Activated CD4-positive, CD25-positive, alpha-beta regulatory T cell treated with anti-CD3 and anti-CD28 coated beads, Interleukin-2, amount 50 U/mL, for 24 hours (primary cell): Measurements from ENCODE around the gene HK1.

Source experiments
- ATAC-seq, 2 donors: fragments of 150-1000 bp; cut with Tn5 transposase; one replicate each; pipeline ENCODE4 v1.10.0; 2021; ENCODE audit warnings: mild to moderate bottlenecking in 1 of 2, moderate library complexity in 1 of 2

The HK1 gene

GRCh38 chr10:69407621-69408301, 129.5 kb downstream of the HK1 start:
- ATAC-seq = no peak

- peak; percentile 96 to 97 for ATAC-seq
These were observed 130.3 kb downstream of the HK1 start for GRCh38 chr10:69408318-69409175.

GRCh38 chr10:69409176-69409495, 130.8 kb downstream of the HK1 start:
- ATAC-seq = no peak

- no peak for ATAC-seq
These were observed 131.7 kb downstream of the HK1 start for GRCh38 chr10:69409968-69410367.

GRCh38 chr10:69410487-69410886, 132.2 kb downstream of the HK1 start:
- no peak for ATAC-seq

DNA sequence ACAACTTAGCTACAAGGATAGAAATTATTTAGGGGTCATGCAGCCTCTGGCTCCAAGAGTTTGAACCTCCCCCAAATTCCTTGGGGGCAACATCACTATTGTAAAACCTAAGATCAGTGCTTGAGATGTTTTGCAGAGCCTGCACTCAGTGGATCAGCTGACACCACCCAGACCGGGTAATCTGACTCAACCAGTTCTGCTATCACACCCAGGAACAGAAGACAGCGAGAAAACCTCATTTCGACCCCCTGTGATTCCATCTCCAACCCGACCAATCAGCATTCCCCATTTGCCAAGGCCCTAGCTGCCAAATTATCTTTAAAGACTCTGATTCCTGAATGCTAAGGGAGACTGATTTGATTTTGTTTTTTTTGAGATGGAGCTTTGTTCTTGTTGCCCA, 133.2 kb downstream of the HK1 start:
- no peak for ATAC-seq

DNA sequence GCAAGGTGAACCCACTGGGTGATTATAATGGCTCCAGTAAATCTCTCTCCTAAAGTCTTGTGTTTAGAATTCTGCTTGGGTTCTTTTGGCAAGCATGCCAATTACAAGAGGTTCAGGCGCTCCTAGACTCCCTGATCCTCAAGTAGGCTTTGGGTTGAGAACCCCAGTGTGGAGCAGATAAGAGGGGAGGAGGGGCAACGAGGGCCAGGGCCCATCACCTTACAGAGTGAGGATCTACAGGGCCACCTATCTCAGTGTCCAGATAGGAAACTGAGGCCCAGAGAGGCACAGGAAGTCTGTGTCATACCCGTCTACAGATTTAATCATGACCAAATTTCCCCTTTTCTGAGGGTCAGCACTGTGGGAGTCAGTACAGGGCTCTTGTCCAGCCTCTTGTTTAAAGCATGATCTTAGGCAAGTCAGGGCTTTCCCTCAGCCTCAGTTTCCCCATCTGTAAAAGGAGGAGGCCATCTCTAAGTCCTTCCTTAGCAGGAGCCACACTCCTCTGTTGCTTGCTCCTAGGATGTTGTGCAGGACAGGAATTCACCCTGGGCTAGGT, 134.0 kb downstream of the HK1 start:
- ATAC-seq = no peak

- ATAC-seq = no peak
These were observed 135.0 kb downstream of the HK1 start for GRCh38 chr10:69413221-69413865.

DNA sequence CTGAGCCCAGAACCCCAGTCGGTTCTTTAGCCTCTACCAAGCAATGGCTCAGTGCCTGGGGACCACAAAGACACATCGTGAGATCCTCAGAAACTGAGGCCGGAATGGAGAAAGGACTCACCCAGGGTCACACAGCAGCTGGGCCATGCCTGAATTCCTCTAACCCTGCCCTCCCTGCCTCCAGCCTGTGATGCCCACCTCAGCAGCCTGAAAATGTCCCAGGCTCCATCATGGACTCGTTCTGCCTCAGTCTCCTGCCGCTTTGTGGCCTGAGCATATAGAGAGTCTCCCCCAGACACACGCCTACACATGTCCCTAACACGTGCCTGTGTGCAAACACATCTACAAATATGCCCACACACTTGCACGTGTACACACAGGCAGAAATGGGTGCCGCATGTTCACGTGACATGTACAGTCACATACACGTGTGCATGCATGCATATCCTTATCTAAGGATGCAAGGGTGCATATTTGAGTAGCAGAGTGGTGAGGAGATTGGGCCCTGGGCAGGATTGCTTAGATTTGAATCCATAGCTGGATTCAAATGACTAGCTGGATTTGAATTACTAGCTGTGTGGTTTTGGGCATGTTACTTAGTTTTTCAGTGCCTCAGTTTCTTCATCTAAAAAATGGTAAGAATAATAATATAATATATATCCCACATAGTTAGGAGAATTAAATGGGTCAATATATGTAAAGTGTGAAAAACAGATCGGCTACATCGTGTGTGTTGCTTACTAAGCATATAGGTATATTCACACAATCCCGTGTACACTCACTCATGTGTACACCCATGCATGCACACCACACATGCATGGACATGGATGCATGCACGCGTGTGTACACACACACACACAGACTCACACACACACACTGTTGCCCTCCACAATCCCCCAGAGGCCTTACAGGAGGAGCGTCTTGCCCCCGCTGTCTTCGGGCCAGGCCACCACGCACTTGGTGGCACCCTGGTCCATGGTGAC, 136.0 kb downstream of the HK1 start:
- ATAC-seq = no peak

DNA sequence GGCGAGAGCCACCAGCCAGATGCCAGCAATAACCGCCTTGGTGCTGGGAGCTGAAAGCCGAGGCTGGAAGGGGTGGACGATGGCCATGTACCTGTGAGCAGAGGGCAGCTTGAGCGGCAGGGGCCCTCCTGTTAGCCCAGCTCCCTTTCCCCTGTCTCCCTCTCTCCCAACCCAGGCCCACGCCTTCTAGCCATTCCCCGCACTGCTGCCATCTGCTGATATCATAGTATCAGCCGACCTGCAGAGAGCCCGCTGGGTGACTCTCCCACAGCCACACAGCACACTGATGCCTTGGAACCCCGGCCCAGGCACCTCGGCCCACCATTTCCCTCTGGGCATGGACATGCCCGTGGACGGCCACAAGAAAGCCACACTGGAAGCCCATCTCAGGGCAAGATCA, 136.8 kb downstream of the HK1 start:
- no peak for ATAC-seq

- ATAC-seq = no peak
These were observed 137.7 kb downstream of the HK1 start for GRCh38 chr10:69415951-69416350.

DNA sequence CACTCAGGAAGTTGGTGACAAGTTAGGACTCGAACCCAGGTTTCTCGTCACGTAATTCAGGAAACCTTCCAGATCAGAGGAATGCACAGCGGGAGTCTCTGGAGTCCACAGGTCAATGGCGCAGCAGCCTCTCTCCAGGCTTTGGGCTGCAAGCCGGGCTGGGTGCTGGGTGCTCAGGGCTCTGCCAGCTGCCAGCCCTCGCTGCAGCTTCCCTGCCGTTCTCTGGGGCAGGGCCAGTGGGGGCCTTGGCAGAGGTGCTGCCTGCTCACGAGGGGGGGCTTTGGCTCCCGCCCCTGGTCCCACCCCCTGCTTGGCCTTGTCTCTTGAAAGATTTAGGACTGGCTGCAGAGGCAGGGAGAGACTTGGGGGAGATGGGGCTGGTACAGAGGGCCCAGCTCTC, 138.4 kb downstream of the HK1 start, which contains the start of gene TACR2:
Gene TACR2 (minus strand): TSS at position 224 of the 400 bp plus-strand sequence. CDS start 595 bp downstream, outside the sequence.
- ATAC-seq = no peak

GRCh38 chr10:69417542-69417941, 139.2 kb downstream of the HK1 start:
- no peak for ATAC-seq

- ATAC-seq = no peak
These were observed 139.9 kb downstream of the HK1 start for GRCh38 chr10:69418052-69418752.

- ATAC-seq = no peak
These were observed 140.9 kb downstream of the HK1 start for GRCh38 chr10:69419096-69419743.

DNA sequence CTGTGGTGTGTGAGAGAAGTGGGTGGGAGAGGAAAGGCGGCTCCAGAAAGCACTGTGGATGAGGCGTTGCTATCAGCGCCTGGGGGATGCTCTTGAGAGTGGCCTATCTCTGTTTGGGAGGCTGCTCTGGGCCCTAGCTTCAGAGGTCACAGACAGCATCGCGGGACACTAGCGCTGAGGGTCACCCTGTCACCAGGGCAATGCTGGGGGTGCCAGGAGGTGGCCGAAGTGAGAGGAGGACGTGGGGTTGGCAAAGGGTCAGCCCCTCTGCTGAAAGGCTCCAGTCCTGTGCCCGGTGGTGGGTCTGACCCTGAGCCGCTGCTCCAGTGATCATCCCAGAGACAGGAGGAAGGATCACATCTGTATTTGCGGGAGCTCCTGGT, 141.4 kb downstream of the HK1 start:
- ATAC-seq = no peak

DNA sequence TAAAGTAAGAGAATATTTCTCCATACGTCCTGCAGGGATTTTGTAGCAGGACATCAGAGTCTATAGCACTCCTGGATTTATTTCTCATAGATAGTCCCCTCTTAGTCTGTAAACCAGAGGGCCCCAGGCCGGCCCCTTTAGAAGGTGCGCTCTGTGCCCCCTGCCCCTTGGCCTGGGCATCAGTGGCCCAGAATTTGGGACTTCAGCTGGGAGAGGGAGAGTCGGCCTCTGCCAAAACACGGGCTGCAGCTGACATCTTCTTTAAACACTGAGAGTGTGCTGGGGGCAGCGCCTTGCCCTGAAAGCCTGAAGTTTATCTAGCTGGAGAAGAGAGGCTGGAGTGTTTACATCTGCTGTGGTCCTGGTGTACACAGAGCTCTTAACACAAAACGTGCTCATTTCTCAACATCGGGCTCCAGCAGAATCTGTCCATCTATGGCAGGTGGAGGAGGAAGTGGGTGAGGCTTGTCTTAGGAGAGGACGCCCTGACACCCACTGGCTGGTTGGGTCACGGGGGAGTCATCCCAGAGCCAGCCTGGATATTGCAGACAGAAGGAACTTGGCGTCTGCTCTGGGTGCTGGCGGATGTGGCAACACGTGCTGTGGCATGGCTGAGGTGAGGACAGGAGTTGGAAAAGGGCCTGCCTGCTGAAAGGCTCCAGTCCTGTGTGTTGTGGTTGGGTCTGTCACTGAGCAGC, 143.5 kb downstream of the HK1 start:
- ATAC-seq = no peak

DNA sequence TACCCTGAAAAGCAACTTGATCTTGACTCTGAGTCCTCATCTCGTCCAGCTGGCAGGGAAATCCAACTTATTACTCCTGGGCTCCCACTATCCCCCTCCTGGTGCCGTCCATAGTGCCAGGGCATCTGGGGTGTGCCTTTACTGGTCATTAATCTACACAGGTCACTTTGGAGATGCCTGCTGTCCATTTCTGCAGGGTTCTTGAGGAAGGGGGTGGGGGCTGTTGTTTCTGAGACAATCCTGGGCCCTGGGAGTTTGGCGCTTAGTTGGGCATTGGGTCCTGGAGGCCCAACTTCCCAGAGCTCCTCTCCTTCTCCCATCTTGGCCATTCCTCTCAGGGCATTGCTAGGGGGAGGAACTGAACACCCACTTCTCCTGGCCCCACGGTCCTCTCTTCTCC, 144.4 kb downstream of the HK1 start:
- ATAC-seq = no peak

- no peak for ATAC-seq
These were observed 146.7 kb downstream of the HK1 start for GRCh38 chr10:69425041-69425440.
